ENCODE results near the gene EPG5.
"Not testable (repeated sequence)": the region's sequence is repeated elsewhere in the genome, so short reads cannot be mapped to it uniquely, and the experiment has no call there.

EPG5 gene

GRCh38 chr18:45976974-45977373 lies 9.8 kb upstream of the EPG5 start:
- DNase-seq = no peak

- DNase-seq = no peak
These were observed 9.4 kb upstream of the EPG5 start for GRCh38 chr18:45976566-45976965.

GRCh38 chr18:45974088-45974536 lies 7.0 kb upstream of the EPG5 start:
- peak; percentile 74 for DNase-seq

GRCh38 chr18:45964913-45965312 lies 2.2 kb downstream of the EPG5 start:
- DNase-seq = not testable (repeated sequence)

- DNase-seq = no peak
These were observed 4.3 kb downstream of the EPG5 start for GRCh38 chr18:45962866-45963265.

- DNase-seq = no peak
These were observed 4.7 kb downstream of the EPG5 start for GRCh38 chr18:45962461-45962860.

- DNase-seq = not testable (repeated sequence)
These were observed 7.6 kb downstream of the EPG5 start for GRCh38 chr18:45959484-45959883.

- no peak for DNase-seq
These were observed 8.4 kb downstream of the EPG5 start for GRCh38 chr18:45958730-45959129.

- no peak for DNase-seq
These were observed 9.1 kb downstream of the EPG5 start for GRCh38 chr18:45958027-45958426.

- no peak for DNase-seq
These were observed 10.0 kb downstream of the EPG5 start for GRCh38 chr18:45957100-45957499.

- peak; percentile 75 for DNase-seq
These were observed 12.8 kb downstream of the EPG5 start for GRCh38 chr18:45954070-45954934.

- peak; percentile 57 for DNase-seq
These were observed 16.0 kb downstream of the EPG5 start for GRCh38 chr18:45951016-45951714.

- no peak for DNase-seq
These were observed 21.5 kb downstream of the EPG5 start for GRCh38 chr18:45945669-45946068.

- no peak for DNase-seq
These were observed 26.4 kb downstream of the EPG5 start for GRCh38 chr18:45940724-45941123.

- DNase-seq = no peak
These were observed 27.9 kb downstream of the EPG5 start for GRCh38 chr18:45939236-45939635.

GRCh38 chr18:45938488-45938935 lies 28.6 kb downstream of the EPG5 start:
- no peak for DNase-seq

- no peak for DNase-seq
These were observed 31.4 kb downstream of the EPG5 start for GRCh38 chr18:45935591-45936335.

GRCh38 chr18:45932708-45933107 lies 34.4 kb downstream of the EPG5 start:
- no peak for DNase-seq

GRCh38 chr18:45930963-45931362 lies 36.2 kb downstream of the EPG5 start:
- no peak for DNase-seq

- no peak for DNase-seq
These were observed 40.4 kb downstream of the EPG5 start for GRCh38 chr18:45926691-45927090.

- no peak for DNase-seq
These were observed 41.0 kb downstream of the EPG5 start for GRCh38 chr18:45926085-45926484.

- no peak for DNase-seq
These were observed 44.0 kb downstream of the EPG5 start for GRCh38 chr18:45923138-45923537.

- DNase-seq = no peak
These were observed 46.8 kb downstream of the EPG5 start for GRCh38 chr18:45920367-45920766.
